ENCODE measurements around the gene TMX2.

GRCh38 chr11:57732661-57733060 is 20.3 kb downstream of the TMX2 start:
- TF ChIP-seq CTCF (IDR thresholded peaks at IDR 0.05), result no peak
- no peak for TF ChIP-seq POLR2AphosphoS5 (IDR thresholded peaks at IDR 0.05; ENCODE audit: low read depth, low read length)
- TF ChIP-seq REST (IDR thresholded peaks at IDR 0.05; ENCODE audit: insufficient read depth in 1 of 2, low read depth in 2 of 2, low read length in 1 of 2), result no peak
- TF ChIP-seq TCF7L2 (IDR thresholded peaks at IDR 0.05; ENCODE audit: low read depth, low read length), result no peak
